GM23338 (cell line): ENCODE data around the gene STRN4. TPM values are rescaled to one million over a fixed set of nuclear protein-coding genes. Genes with fewer than 3 reads are reported as not detected.

ENCODE experiments used
- ATAC-seq: fragments of 200-7000 bp; cut with Tn5 transposase; 3 replicates; pipeline ENCODE4 v1.9.1; 2020
- DNase-seq: peaks from one replicate; pipeline ENCODE4 v3.0.0-alpha.2; 2015; ENCODE audit warnings: low spot score
- H2AFZ ChIP-seq: fragments of 200-600 bp; sonication (generic); 2 replicates; pipeline ENCODE4 v1.8.0; 2016; ENCODE audit warnings: antibody characterized with exemption, mild to moderate bottlenecking, moderate library complexity
- H3F3A ChIP-seq: fragments of 200-600 bp; sonication (generic); replicated peaks from 2 replicates; pipeline ENCODE4 v1.8.0; 2017; ENCODE audit warnings: antibody characterized with exemption, mixed run types, low read depth
- H3K27ac ChIP-seq: fragments of 200-600 bp; sonication (generic); 2 replicates; pipeline ENCODE4 v1.6.1; 2016; ENCODE audit warnings: low read depth
- H3K27me3 ChIP-seq: fragments of 200-600 bp; sonication (generic); 2 replicates; pipeline ENCODE4 v1.8.0; 2016; ENCODE audit warnings: mild to moderate bottlenecking, mixed run types, moderate library complexity; ENCODE audit not compliant: insufficient read depth
- H3K36me3 ChIP-seq: fragments of 200-600 bp; sonication (generic); 2 replicates; pipeline ENCODE4 v1.8.0; 2016; ENCODE audit warnings: mild to moderate bottlenecking; ENCODE audit not compliant: insufficient read depth
- H3K4me1 ChIP-seq: fragments of 200-600 bp; sonication (generic); 2 replicates; pipeline ENCODE4 v1.8.0; 2016; ENCODE audit warnings: mild to moderate bottlenecking, moderate library complexity; ENCODE audit not compliant: insufficient read depth
- H3K4me2 ChIP-seq: fragments of 200-600 bp; sonication (generic); 2 replicates; pipeline ENCODE4 v1.7.1; 2017; ENCODE audit warnings: mixed run types
- H3K4me3 ChIP-seq: fragments of 200-600 bp; sonication (generic); 2 replicates; pipeline ENCODE4 v1.6.1; 2016; ENCODE audit warnings: mixed run types
- H3K79me2 ChIP-seq: fragments of 200-600 bp; sonication (generic); replicated peaks from 2 replicates; pipeline ENCODE4 v1.8.0; 2017; ENCODE audit warnings: mild to moderate bottlenecking; ENCODE audit not compliant: insufficient read depth
- H3K9me2 ChIP-seq: fragments of 200-600 bp; sonication (generic); 2 replicates; pipeline ENCODE4 v1.8.0; 2017; ENCODE audit not compliant: insufficient read depth
- H4K20me1 ChIP-seq: fragments of 200-600 bp; sonication (generic); replicated peaks from 2 replicates; pipeline ENCODE4 v1.8.0; 2017; ENCODE audit warnings: mild to moderate bottlenecking; ENCODE audit not compliant: insufficient read depth
- H3K27ac Mint-ChIP-seq: 2 replicates; pipeline ENCODE4 v1.8.0; 2020; ENCODE audit warnings: inconsistent platforms, mild to moderate bottlenecking, moderate library complexity, mixed read lengths
- H3K27me3 Mint-ChIP-seq: 3 replicates; pipeline ENCODE4 v1.8.0; 2022; ENCODE audit warnings: low read depth, mild to moderate bottlenecking, moderate library complexity, mixed read lengths, inconsistent platforms; ENCODE audit not compliant: insufficient read depth, poor library complexity
- H3K36me3 Mint-ChIP-seq: 3 replicates; pipeline ENCODE4 v1.8.0; 2021; ENCODE audit warnings: low read depth, mild to moderate bottlenecking, inconsistent platforms, moderate library complexity, mixed read lengths
- H3K4me1 Mint-ChIP-seq: 3 replicates; pipeline ENCODE4 v1.8.0; 2020; ENCODE audit warnings: mild to moderate bottlenecking, inconsistent platforms, mixed read lengths
- H3K4me3 Mint-ChIP-seq: 3 replicates; pipeline ENCODE4 v1.8.0; 2021; ENCODE audit warnings: moderate library complexity, mild to moderate bottlenecking, inconsistent platforms, mixed read lengths
- H3K9me3 Mint-ChIP-seq: 3 replicates; pipeline ENCODE4 v1.8.0; 2020; ENCODE audit warnings: moderate library complexity, mild to moderate bottlenecking, inconsistent platforms, mixed read lengths
- EZH2 ChIP-seq: fragments of 200-600 bp; sonication (generic); IDR thresholded peaks from one replicate; pipeline ENCODE4 v1.8.0; 2017; ENCODE audit warnings: antibody characterized with exemption, mild to moderate bottlenecking, low read depth; ENCODE audit not compliant: unreplicated experiment
- EZH2phosphoT487 ChIP-seq: fragments of 200-600 bp; sonication (generic); IDR thresholded peaks from one replicate; pipeline ENCODE4 v1.8.1; 2018; ENCODE audit warnings: antibody characterized with exemption; ENCODE audit not compliant: unreplicated experiment
- JUNB ChIP-seq: IDR thresholded peaks from one replicate; pipeline ENCODE4 v1.6.1; 2016; ENCODE audit warnings: antibody characterized with exemption; ENCODE audit not compliant: unreplicated experiment
- NANOG ChIP-seq: IDR thresholded peaks from 2 replicates; pipeline ENCODE4 v1.6.1; 2016; ENCODE audit warnings: antibody characterized with exemption, borderline replicate concordance
- POLR2AphosphoS5 ChIP-seq: IDR thresholded peaks from 2 replicates; pipeline ENCODE4 v1.6.1; 2016; ENCODE audit warnings: antibody characterized with exemption, low read depth
- STAT1 ChIP-seq: IDR thresholded peaks from one replicate; pipeline ENCODE4 v1.6.1; 2016; ENCODE audit warnings: antibody characterized with exemption; ENCODE audit not compliant: unreplicated experiment
- ZNF114 ChIP-seq: fragments of 250-450 bp; sonication (Bioruptor Pico); IDR thresholded peaks from 2 replicates; pipeline ENCODE4 v1.5.0; 2020; ENCODE audit warnings: mild to moderate bottlenecking, moderate library complexity
- ZNF331 ChIP-seq: fragments of 250-450 bp; sonication (Bioruptor Pico); IDR thresholded peaks from 2 replicates; pipeline ENCODE4 v1.5.0; 2020; ENCODE audit warnings: low read depth, mild to moderate bottlenecking, moderate library complexity
- ZNF462 ChIP-seq: fragments of 250-450 bp; sonication (Bioruptor Pico); IDR thresholded peaks from 2 replicates; pipeline ENCODE4 v1.5.0; 2020; ENCODE audit warnings: mild to moderate bottlenecking, moderate library complexity
- polyA plus RNA-seq: library from polyadenylated mRNA; unstranded; fragments of >200 nt; fragmentation: Nextera tagmentation; extraction: Ambion mirVana; gene quantifications from 2 replicates; pipeline ENCODE4 v1.2.1, GENCODE V29; 2016
- total RNA-seq: library from RNA; depleted of rRNA; stranded (reverse); fragments of >200 nt; shearing (Covaris generic); gene quantifications from 2 replicates; pipeline ENCODE4 v1.2.3, GENCODE V29; 2014

Gene STRN4
- total and polyA plus RNA-seq, 2 experiments from 2014 or later, result 62.1 to 140 TPM

GRCh38 chr19:46759817-46760333 lies 13.6 kb upstream of the STRN4 start (continued):
- no peak for TF ChIP-seq ZNF462 (CRISPR knock-in tag)

- no peaks in the 10 kb centered on the region for H3K9me2 ChIP-seq
- no peaks in the 10 kb centered on the region for H3K79me2 ChIP-seq
- no peak overlapping the region for H2AFZ ChIP-seq
- no peak overlapping the region for H3K4me3 ChIP-seq
- no peak for ATAC-seq
- H3F3A ChIP-seq, result peaks cover 6% of the 10 kb centered on the region; the same call in 1 of the 2 replicates
- H4K20me1 ChIP-seq, result no peaks in the 10 kb centered on the region; the same call in none of the 2 replicates
- H3K9me3 Mint-ChIP-seq, result no peaks in the 10 kb centered on the region; the same call in 2 of the 3 replicates
- H3K4me1 Mint-ChIP-seq, result peaks cover 11% of the 10 kb centered on the region
- H3K36me3 Mint-ChIP-seq, result peaks cover 25% of the 10 kb centered on the region
- DNase-seq, result no peak
- H3K36me3 ChIP-seq, result no peaks in the 10 kb centered on the region; the same call in 1 of the 2 replicates
- no peak overlapping the region for H3K27ac Mint-ChIP-seq
- no peak overlapping the region for H3K27ac ChIP-seq
- H3K4me3 Mint-ChIP-seq, result no peak overlapping the region
- no peaks in the 10 kb centered on the region for H3K27me3 ChIP-seq
- peaks cover 5% of the 10 kb centered on the region; the same call in 1 of the 2 replicates for H3K4me1 ChIP-seq
- H3K27me3 Mint-ChIP-seq, result peaks cover 9% of the 10 kb centered on the region
- H3K4me2 ChIP-seq, result no peak overlapping the region
- TF ChIP-seq JUNB (no peak), ZNF462 (CRISPR knock-in tag) (no peak), EZH2phosphoT487 (no peak), STAT1 (no peak), EZH2 (no peak), ZNF114 (CRISPR knock-in tag) (no peak), NANOG (no peak), ZNF331 (CRISPR knock-in tag) (no peak), POLR2AphosphoS5 (no peak)
Measured at GRCh38 chr19:46759206-46759605, 13.0 kb upstream of the STRN4 start.
